Medulla oblongata (tissue), 1 donor: ENCODE measurements around the gene ASPDH.
A peak's percentile ranks its signal among the peaks of the same experiment; 100 is the strongest.

Experiments
- DNase-seq: peaks from one replicate; pipeline ENCODE4 v3.0.0-alpha.2; 2015; ENCODE audit errors: extremely low spot score

ASPDH gene

DNA sequence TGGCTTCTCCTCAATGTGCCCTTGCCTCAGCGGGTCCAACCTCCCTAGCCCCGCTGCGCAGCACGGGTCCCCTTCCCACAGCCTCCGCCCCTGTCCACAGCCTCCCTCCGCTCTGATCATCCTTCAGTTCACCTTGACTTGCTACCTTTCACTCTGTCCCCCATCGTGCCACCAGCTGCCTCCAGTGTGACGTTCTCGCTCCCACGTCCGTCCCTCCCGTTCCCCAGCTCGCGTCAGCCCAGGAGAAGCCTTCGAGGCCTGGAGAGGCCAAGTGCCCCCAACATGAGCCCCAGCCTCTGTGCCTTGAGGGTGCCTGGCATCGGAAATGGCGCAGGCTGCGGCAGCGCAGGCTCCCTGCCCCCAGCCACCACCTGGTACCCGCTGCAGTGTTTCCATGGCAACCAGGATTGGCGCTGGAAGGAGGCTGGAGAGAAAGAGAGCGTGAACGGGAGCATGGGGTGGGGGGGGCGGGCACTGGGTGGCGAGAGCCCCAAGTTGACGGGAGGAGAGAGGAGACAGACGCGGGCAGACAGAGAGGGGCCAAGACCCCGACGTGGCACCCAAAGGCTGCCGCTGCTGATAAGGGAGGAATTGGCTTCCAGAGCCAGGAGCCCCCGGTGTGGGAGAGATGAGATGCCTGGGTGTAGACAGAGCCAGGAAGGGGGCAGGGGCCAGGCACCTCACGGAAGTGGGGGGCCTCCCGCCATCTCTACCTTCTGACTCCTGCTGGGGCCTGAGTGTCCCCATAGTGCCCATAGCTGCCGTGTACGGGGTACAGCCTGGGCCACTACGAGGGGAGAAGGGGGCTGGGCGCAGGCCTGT lies 844 bp upstream of the ASPDH start:
- DNase-seq: peak; percentile 80

DNA sequence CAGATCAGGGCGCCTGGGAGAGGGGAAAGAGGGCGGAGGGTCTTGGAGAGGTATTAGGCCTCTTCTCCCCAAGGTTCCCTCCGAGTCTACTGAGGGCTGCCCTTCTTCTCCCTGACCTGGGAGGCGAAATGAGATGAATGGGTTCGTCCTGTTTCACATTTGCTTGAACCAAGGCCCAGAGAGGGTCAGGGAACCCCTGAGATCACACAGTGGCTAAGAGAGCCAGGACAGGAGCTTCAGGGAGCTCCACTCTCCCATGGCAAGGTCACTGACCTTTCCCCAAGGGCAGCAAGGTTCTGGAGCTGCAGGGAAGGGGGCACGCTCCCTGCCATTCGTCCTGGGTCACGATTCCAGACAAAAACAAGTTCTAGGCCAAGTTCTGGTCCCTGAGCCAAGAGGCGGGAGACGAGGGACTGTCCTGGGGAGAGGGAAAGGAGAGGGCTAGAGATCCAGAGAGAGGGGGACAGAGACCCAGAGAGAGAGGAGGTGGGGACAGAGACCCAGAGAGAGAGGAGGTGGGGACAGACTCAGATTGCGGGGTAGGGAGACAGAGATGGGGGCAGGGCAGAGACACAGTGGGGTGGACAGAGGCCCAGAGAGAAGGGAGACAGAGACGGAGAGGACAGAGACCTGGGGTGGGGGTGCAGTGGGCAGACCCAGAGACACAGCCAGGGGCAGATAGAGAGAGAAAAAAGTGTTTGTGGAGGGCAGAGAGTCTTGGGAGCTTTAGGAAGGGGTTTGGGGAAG lies 541 bp downstream of the ASPDH start:
- no peak for DNase-seq

DNA sequence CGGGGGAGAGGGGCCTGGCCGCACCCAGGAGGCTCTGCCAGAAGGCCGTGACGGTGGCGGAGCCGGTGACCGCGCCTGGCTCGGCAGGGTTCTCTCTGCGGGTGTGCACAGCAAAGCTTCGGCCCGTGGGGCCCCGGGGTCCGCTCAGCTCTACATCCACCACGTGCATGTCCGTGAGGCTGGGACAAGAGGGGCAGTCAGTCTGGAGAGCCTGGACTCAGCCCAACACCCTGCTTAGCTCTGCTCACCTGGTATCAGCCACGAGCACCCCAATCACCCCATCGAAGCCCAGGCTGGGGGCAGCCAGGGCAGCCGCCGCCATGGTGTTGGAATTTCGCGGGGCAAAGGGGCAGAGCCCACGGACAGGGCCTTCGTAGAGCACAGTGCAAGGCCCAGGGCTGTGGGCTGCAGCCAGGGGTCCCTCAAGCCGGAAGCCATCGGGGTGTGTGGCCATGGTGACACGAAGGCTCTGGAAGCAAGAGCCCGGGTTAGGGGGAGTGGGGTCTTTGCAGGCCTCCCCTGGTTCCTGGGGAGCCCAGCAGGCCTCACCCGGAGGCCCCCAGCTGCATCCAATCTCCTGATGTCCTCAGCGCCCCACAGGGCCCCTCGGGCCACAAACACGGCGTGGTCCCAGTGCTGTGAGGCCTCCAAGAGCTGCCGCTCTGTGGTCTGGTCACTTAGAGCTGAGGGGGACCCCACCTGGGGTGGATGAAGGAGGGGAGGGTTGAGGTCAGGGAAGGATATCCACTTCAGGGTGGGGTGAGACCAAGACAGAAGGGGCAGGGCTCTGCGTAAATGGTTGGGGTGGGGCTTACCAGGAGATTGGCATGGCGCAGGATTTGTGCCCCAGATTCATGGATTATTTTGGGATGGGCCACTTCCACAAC lies 1.4 kb downstream of the ASPDH start:
- no peak for DNase-seq

DNA sequence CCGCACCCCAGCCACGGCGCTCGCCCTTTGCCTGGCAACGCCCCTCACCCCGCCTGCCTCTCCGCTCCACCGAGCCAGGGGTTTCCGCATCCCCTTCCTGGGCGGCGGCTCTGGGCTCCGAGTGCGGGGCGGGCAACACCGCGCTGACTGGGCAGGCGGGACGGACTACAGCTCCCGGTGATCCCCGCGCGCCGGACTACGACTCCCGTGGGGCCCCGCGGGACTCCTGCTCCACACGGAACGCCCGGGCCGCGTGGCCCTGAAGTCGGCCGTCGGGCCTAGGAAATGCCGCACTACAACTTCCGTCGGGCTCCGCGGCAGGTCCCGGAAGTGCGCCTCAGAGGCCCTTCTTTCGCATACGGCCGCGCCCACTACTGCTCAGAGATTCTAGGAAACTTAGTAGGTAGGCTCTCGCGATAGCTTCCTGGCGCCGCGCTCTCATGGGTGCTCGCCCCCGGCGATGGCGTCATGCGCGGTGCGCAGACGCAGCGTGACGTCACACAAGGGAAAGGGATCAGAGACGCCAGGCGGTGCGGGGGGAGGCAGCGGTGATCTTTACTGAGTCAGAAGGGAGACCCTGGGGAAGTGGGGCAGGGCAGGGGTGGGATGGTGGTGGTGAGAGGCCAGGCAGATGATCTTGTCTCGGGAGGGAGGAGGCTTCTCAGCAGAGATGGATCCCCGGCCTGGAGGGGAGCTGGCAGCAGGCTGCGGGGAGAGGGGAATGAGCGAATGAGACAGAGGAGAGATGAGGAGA lies 2.5 kb downstream of the ASPDH start, which contains the start of gene JOSD2:
Gene JOSD2, minus strand, starts transcription at position 123 of the 754 bp plus-strand sequence. CDS start 760 bp downstream, outside the sequence.
- peak; percentile 99 for DNase-seq

DNA sequence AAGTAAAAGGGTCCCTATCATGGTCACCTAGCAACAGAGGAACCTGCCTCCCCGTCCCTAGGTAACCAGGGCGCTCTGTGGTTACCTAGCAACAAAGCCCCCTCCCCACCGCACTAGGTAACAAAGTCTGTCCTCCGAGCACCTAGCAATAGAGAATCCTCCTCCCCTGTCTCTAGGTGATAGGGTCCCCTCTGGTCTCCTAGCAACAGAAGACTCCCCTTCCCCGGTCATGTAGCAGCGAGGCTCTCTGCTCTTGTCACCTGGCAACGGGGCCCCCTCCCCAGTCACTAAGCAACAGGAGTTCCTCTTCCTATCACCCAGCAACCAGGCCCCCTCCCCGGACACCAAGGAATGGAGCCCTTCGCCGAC lies 3.0 kb downstream of the ASPDH start:
- DNase-seq: no peak

DNA sequence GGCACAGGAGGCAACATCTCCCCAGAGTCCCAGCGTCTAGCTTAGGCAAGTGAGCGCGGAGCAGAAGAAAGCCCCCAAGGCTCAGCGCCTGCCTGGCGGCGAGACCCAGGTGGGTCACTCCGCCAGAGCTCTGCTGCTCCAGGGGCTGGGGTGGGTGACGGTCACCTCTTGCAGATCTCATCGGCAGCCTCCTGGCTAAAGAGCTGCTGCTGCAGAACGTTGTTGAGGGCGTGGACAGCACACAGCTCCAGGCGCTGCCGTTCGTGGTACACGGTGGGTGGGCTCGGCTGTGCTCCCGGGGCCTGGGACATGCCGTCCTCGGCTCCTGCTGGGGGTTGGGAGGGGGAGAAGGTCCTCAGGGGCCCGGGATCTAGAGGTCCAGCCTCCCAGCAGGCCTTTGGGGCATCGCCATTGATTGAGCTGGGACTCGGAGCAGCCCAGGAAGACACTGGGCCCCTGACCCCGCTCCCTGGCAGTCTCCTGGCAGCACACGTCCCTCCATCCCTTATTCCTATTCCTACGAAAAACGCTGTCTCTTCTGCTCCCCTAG lies 3.5 kb downstream of the ASPDH start:
- DNase-seq: no peak

DNA sequence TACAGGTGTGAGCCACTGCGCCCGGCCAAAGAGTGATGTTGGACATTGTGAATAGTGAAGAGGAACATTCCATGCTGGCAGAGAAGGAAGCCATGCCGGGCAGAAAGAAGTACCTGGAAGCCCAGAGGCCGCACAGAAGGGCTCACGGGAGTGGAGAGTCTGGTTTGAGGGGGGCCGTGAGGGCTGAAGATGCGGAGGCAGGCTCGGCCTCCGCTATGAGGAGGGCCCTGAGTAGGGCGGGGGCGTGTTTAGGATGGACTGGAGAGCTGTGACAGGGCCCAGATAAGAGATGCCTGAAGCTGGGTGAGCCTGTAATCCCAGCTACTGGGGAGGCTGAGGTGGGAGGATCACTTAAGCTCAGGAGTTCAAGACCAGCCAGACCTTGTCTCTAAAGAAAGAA lies 4.3 kb downstream of the ASPDH start:
- DNase-seq: no peak

DNA sequence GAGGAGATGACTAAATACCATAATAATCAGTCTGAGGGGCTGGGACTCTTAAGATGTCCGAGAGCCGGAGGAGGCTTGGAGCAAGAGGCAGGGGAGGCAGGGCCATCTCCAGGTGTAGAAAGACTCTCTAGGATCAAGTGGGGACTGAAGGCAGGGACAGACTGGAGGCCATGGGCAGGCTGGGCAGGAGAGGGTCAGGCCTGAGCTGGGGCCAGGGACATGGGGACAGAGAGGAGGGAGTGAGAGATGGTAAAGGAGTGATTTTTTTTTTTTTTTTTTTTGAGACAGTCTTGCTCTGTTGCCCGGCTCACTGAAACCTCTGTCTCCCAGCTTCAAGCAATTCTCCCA lies 4.9 kb downstream of the ASPDH start:
- DNase-seq: no peak

DNA sequence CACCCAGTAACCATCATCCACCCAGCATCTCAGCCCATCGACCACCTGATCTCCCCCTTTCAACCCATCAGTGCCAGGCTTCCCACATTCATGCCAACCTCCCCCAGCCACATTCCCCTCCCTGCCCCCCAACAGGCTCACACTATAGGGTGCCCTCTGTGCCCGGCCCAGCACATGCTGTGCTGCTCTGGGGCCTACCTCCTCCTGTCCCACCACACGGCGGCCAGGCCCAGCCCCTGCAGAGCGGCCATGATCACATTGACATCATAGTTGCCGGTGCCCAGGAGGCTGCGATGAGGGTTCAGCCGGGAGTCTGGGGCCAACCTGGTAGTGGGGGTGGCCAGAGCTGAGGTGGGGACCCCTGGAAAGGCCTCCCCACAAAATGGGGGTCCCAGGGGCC lies 6.3 kb downstream of the ASPDH start:
- DNase-seq: no peak

DNA sequence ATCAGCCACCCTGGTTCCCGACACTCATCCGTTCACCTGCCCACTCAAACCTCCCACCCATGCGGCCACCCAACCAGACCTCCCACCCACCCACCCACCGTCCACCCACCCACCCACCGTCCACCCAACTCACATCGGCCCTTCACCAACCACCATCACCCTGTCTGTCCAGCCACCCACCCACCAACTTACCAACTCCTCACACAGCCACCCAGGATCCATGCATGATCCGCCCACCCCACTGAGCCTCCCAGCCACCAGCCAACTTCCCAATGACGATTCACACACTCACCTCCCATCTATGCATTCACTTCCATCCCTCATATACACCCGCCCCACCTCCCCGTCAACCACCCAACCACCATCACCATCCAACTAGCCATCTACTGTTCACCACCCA lies 7.0 kb downstream of the ASPDH start:
- no peak for DNase-seq

DNA sequence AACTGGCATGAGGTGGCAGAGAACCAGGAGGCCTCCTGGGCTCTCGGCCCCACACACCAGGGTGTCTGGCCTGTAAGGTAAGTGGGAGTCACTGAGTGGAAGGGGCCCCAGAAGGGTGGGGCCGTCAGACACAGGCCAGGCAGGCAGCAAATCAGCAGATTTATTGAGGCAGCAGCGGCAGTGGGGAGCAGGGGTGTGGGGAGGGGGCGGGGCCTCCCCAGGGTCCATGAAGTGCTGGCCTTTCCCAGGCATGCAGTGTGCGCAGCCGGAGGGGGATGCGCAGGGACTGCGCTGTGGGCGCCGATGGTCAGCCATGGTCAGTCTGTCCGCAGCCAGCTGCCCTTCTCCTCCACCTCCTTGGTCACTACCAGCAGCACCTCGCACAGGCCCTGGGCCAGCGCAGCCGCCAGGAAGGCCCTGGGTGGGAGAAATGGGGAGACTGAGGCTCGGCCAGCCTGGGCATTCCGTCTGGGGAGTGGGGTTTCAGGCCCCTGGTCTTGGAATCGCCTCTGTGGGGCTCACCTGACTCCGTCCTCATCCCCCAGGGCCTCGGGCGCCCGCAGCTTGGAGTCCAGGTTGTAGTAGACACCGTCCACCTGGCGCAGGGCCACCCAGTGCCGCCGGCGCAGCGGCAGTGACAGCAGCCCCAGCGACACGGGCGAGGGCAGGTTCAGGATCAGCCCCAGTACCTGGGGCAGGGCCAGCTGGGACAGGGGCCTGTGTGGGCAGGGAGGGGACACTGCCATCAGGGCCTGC lies 7.7 kb downstream of the ASPDH start:
- DNase-seq: no peak

DNA sequence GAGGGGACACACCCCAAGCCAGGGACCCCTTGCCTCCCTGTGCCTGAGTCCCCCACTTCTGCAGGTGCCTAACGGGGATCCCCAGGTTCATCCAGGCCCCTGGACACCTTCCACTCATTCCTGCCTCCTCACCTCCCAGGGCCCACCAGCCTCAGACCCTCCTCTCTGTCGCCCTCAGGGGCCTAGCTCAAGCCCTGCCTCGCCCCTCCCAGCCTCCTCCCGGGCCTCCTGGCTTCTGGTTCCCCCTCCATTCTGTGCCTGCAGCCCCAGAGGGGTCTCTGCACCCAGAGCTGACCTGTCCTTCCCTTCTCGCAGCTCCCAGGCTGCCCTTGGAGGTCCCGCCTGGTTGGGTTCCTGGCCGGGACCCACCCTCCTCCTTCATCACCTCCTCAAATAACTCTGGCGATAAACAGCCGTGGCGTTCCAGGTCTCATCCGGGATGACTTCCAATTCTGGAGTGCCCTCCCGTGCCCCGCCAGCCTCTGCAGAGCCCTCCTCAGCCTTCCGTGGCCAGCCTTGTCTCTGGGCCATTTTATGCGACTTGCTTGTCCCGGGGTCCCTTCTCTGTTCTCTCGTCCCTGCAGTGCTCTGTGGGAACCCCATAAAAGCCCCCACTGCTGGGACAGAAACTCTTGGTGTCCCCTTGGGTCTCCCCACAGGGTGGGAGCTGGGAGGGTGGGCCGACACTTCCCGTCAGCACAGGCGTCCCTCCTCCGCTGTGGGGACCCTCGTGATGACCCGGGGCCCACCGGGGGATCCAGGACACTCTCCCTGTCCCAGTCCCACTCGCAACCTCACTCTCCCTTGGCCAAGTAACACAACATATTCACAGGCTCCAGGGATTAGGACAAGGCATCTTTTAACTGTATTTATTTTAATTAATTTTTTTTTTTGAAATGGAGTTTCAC lies 11.9 kb downstream of the ASPDH start:
- no peak for DNase-seq

DNA sequence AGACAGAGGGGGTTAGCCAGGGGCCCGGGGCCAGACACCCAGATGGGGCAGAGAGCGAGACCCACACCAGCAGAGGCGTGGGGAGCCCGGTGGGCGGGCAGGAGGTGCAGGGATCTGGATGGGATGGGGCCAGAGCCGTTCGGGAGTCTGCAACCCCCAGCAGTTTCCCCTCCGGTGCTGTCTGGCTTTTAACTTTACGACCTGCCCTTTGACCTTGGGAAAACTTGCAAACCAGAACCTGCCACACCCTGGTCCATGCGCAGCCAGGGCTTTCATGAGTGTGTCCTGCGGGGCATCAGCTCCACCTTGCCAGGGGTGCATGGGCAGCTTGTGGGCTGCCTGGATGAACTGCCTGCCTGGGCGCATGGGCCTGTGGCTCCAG lies 12.5 kb downstream of the ASPDH start:
- no peak for DNase-seq

DNA sequence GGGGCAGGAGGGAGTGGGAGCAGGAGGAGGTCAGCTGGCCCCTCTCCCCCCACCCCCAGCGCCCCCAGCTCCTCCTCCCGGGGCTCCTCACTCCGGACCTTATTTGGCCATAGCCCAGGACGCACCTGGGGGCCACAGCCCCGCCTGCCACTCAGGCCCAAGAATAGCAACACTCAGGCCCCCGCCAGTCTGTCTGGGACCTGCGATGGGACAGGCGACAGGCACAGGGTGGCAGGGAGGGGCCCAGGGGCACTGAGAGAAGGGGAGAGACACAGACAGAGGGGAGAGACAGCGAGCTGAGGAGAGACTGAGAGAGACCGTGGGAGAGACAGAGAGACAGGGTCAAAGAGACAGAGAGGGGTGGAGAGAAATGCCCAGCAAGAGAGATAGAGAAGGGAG lies 13.0 kb downstream of the ASPDH start:
- no peak for DNase-seq

DNA sequence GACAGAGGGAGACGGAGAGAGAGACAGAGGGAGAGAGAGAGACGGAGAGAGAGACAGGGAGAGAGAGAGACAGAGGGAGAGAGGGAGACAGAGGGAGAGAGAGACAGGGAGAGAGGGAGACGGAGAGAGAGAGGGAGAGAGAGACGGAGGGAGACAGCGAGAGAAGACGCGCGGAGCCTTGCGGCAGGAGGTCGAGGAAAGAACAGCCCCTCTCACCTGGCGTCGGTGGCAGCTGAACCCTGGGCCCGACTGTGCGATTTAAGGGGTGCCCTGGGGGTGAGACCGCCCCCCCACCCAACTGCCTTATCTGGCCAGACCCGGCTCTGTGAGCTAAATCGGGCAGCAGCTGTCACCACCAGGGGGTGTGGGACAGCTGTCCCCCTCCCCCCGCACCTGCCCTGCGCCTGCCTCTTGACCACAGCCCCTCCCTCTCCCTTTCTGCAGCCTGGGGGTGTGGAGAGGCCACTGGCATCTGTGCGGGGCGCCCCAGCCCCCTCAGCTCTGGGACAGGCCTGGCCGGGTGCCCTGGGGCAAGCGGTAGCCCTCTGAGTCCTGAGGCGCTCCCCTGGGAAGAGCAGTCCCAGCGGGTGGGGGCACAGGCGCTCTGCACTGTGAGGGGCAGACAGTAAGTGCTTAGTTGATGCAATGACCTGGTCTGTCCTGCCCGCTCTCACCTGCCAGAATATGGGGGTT lies 13.5 kb downstream of the ASPDH start:
- no peak for DNase-seq

DNA sequence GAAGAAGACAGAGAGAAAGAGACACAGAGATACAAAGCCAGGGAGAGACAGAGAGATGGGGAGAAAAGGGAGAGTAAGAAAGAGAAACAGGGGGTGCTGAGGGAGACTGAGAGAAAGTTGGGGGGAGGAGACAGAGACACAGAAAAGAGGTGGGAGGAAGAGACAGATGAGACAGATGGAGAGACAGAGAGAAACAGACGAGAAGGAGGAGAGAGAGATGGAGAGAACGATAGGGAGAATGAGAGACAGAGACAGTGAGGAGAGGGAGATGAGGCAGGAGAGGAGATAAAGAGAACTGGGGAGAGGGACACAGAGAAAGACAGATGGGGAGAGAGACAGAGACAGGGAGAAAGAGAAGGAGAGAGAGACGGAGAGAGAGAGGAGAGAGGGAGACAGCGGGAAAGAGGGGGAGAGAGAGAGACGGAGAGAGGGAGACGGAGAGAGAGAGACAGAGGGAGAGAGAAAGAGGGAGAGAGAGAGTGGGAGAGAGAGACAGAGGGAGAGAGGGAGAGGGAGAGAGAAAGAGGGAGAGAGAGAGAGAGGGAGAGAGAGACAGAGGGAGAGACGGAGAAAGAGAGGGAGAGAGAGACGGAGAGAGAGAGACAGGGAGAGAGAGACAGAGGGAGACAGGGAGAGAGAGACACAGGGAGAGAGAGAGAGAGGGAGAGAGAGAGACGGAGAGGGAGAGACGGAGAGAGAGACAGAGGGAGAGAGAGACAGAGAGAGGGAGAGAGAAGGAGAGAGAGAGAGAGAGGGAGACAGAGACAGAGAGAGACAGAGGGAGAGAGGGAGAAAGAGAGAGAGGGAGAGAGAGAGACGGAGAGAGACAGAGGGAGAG lies 15.3 kb downstream of the ASPDH start:
- DNase-seq: peak; percentile 7

DNA sequence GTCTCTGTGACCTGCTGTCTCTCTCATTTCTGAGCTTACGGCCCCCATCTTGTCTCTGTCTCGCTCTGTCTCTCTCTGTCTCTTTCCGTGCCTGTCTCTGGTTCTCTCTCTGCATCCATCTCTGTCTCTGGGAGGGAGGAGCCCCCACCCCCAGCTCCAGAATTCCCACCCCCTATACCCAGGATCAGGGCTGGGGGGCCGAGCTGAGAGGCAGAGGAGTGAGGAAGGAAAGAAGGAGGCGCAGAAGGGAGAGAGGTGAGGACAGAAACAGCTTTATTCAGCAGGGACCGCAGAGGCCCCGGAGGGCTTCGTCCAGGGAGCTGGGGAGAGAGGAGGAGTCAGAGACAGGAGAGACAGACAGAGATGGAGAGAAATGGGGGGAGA lies 16.7 kb downstream of the ASPDH start:
- no peak for DNase-seq
